CD4-positive, alpha-beta T cell treated with Interleukin-2 at 100 ng/mL for 4 hours (primary cell): ENCODE data around the gene GAB2.
A peak's percentile ranks its signal among the peaks of the same experiment; 100 is the strongest.

ENCODE experiments used
- DNase-seq: peaks from one replicate; pipeline ENCODE4 v3.0.0-alpha.2; 2020; ENCODE audit warnings: low spot score

The GAB2 gene

DNA sequence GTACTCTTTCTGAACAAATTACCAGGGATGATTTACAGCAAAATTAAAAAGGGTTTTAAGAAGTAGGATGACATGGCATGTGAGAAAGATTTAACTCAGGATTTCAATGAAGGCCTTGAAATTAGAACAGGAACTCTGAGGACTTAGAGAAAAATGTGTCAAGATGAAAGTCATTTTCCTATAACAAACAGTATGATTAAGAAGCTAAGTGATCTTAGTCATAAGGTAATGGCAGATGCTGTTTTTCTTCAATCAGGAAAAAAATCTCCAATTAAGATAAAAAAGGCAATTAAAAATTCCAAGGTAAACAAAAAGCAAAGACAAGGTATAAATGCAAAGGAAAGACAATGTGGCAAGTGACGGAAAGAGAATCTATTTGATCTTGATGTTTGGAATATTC is 73.5 kb downstream of the GAB2 start:
- DNase-seq = no peak

DNA sequence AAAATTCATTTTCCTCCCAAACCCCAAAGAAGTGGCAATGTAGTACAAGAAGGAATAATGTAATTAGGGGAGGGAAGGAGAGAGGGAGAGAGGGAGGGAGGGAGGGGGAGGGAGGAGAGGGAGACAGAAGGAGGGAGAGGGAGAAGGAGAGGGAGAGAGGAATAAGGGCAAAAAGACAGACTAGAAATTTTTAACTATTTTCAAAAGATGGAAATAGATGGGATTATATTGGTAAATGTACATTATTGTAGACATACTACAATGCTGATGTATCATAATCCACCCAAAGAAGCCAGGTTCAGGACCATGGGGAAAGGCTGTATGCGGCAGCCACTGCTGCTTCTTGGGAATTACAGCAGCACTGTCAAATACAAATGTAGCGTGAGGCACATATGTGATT is 74.3 kb downstream of the GAB2 start:
- no peak for DNase-seq

- DNase-seq = no peak
Observed at GRCh38 chr11:78341841-78342240, 75.8 kb downstream of the GAB2 start.

DNA sequence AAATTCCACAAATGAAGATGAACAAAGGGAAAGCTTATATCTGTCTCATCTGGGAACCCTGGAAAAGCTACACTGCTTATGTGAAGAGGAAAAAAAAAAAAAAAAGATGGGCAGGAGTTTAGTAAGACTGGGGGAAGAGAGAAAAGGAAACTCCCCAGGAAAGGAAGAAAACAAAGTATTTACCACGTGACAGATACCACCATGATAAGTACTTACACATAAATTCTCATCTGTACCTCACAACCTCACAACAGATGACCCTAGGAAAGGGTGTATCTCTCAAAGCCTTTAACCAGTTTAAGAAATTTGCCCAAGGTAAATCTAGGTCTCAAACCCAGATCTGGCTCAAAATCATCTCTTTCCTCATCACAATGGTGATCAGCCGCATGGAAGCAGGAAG is 77.1 kb downstream of the GAB2 start:
- DNase-seq = no peak

GRCh38 chr11:78339945-78340344 is 77.7 kb downstream of the GAB2 start:
- no peak for DNase-seq

- no peak for DNase-seq
Observed at GRCh38 chr11:78339483-78339882, 78.1 kb downstream of the GAB2 start.

GRCh38 chr11:78338702-78339101 is 78.9 kb downstream of the GAB2 start:
- DNase-seq = no peak

GRCh38 chr11:78338138-78338537 is 79.5 kb downstream of the GAB2 start:
- no peak for DNase-seq

DNA sequence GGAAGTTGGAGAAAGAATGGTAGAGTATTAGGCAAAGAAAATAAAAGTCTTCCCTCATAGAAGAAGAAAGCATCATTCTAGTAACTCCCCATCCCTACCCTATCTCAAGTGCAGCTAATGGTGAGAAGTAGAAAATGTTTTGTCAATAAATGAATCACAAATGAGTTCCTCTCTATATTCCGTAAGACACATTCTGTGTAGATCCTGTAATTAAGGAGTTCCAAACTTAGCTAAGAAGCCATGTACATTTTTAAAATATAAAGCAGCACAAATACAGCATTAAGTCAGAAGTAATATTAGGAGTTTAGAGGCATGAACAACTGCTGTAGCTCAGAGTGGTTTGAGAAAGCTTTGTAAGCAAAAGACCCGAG is 80.1 kb downstream of the GAB2 start:
- no peak for DNase-seq

DNA sequence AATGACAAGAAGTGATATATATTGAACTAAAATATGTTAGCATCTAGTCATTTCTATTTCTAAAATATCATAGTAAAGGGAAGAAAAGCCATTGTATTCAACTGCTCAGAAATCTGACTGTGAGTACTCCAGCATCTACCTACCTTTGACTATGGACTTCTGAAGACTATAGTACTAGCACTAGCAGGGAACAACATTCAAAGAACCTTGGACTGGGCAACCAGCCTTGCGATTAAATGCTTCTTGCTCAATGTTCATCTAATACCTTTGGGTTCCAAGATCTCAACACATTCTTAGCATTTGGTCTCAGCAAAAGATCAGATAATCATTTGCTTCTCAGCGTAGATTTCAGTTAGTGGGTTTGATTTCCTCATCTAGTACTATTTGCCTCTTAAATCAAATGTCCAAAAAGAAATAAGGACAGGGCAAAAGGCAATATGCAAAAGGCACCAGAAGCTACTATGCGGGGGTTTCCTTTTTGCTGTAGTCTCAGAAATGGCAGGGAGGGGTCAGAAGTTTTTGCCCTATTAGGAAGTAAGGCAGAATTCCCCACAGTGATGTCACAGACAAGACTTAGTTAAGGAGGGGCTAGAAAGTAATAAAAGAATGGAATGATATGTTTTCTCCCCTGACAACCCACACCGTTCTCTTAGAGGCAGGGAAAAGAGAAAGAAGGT is 80.6 kb downstream of the GAB2 start:
- no peak for DNase-seq

- DNase-seq = no peak
Observed at GRCh38 chr11:78334109-78334508, 83.5 kb downstream of the GAB2 start.

DNA sequence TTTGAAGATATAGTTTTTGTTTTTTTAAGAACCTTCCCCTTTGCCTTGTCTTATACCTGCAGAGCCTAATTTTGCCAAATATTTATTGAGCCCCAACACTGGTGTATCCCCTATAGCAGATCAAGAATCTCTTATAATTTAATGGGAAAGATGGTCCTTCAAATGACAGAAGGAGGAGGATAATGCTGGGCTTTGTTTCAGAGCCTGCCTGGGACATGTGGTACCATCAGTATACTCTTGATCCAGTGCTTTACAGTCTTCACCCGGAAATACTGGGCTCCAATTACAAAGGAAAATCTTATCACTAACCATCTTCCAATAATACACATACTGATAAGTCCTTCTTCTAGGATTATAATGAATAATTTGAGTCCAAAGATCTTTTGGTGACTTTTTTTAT is 84.7 kb downstream of the GAB2 start:
- DNase-seq = no peak

DNA sequence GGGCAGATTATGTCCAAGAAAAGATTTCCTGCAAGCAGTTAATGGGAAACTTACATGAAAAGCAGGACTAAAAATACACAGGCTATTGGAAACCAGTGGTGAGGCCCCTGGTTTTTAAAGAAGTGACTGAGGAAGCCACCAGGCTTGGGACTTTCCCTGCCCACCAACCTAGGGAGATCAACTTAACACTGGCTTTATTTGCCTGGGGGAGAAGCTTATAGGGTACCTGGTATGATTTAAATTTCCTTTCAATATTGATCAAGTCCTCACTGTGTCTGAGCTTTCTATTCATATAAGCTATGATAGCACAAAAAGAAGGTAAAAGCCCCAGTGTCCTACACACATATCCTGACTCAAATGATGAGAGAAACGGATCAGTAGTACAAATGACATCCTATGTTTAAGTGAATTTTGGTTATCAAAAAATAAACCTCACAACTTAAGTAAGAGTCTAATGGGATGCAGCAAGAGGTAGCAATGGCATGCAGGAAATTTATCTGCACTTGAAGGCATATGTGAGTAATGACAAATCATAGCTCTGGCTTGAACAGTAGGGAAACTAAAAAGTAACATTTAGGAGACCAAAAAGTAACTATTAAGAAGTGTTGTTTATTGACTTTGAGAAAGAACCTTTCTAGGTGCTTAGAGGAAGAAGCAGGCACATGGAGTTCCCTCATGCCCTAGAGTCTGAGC is 85.3 kb downstream of the GAB2 start:
- no peak for DNase-seq

DNA sequence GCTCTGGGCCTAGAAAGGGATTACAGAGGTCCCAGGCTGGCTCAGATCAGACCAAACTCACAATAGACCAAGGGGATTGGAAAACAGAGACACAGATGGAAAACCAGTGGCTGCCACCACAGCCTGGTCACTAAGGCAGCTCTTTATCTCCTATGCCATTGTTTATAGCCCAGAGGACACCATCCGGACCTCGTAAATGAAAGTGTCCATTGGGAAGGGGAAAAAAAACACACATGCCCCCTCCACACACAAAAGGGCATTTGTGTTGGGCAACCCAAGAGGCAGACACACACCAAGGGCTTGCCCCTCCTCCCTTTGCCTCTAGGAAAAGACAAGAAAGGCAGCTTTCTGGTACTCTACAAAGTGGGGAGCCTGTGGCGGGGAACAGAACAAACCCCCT is 85.9 kb downstream of the GAB2 start:
- DNase-seq = no peak

DNA sequence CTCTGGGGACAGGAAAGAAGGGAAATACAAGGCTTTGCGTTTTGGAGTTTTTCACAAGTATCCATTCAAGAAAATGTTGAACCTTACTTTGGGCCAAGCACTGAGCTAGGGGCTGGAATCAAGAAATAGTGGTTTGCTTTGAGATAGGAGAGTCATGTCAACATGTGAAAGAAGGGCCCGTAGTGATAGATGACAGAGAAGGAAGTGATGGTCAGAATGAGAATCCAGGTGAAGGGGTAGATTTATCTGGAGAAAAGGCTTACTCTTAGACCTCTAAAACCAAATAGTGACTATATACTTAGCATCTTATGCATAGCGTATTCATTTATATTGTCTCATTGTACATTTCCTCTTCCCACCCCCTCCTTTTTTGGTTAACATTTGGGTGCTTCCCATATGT is 87.3 kb downstream of the GAB2 start:
- DNase-seq = no peak

- DNase-seq = no peak
Observed at GRCh38 chr11:78327945-78328344, 89.7 kb downstream of the GAB2 start.

GRCh38 chr11:78325274-78325781 is 92.3 kb downstream of the GAB2 start:
- peak; percentile 50 for DNase-seq

DNA sequence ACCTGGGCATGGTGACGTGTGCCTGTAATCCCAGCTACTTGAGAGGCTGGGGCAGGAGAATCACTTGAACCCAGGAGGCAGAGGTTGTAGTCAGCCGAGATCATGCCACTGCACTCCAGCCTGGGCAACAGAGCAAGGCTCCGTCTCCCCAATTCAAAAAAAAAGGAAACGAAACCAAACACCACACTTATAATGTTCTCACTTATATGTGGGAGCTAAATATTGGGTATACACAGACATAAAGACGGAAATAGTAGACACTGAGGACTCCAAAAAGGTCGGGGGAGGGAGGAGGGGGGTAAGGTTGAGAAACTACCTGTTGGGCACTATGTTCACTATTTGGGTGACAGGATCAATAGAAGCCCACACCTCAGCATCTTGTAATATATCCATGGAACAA is 94.3 kb downstream of the GAB2 start:
- DNase-seq = no peak

GRCh38 chr11:78319453-78319955 is 98.1 kb downstream of the GAB2 start:
- DNase-seq = no peak

DNA sequence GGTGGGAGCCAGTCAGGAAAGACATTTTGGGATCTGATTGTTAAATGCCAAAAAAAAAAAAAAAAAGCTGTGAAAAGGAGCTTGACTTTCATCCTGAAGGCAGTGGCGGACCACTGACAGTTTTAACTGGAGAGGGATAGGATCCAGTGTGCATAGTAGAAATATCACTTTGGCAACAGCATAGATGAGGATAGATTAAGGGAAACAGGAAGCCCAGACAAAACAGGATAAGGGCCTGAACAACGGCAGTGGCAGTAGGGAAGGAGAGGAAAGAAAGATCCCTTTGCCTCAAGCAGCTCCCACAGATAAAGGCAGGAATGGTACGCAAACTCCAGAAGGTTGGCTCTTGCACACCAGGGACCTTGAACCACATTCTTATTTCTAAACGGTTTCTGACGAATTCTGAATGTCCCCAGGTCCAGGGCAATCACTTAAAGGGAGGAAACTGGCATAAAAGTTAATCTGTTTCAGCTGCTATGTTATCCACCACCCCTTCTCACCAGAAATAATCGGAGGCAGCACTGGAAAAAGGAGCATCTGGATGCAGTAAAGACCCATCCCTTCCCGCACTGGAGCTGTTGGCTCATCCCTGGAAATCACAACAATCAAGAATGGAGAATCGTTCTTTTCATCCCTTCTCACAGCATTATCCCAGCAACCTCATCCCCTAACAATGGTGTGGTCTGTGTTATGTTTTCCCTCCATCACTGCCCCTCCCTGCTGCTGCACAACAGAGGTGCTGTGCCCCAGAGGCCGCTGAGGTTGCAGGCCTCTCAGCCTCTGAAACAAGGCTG is 99.1 kb downstream of the GAB2 start:
- DNase-seq = no peak

- DNase-seq = no peak
Observed at GRCh38 chr11:78315724-78316123, 101.9 kb downstream of the GAB2 start.

GRCh38 chr11:78314762-78315161 is 102.9 kb downstream of the GAB2 start:
- DNase-seq = no peak

DNA sequence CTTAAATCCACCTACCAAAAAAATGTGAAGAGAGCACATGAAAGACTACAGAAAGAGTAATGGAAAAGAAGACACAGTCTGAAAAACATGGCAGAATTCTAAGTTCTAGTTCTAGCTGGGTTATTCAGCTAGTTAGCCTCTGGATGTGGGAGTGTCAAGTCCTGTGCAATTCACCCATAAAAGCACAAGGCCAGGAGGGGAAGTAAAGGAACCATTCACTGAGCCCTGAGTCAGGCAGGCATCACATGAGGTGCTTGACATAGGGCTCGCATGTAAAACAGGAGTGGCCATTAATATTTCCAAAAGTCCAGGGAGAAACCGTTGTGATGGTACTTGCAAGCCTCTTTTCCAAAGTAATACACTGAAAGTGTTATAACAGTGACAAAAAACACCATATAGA is 103.7 kb downstream of the GAB2 start:
- DNase-seq = no peak
